A673 (cell line): ENCODE measurements around the gene NMU. TPM values are rescaled to one million over a fixed set of nuclear protein-coding genes. Genes with fewer than 3 reads are reported as not detected.

Experiments used
- BruUV-seq: library from RNA; stranded (reverse); fragments of 400-500 nt; replicated peaks from 2 replicates; lab custom pipeline; 2021; lab: Mats Ljungman, UMichigan
- CTCF ChIA-PET: fragments of 300-600 bp; sonication (Branson Sonifier 250); formaldehyde crosslinking; loops from one replicate; lab custom pipeline; 2022; ENCODE audit warnings: antibody characterized with exemption; lab: Charles Lee
- POLR2A ChIA-PET: fragments of 300-600 bp; sonication (Branson Sonifier 250); formaldehyde crosslinking; loops from one replicate; lab custom pipeline; 2022; ENCODE audit warnings: antibody characterized with exemption; ENCODE audit not compliant: low non-redundant PET; lab: Charles Lee
- DNase-seq: peaks from one replicate; pipeline ENCODE4 v3.0.0-alpha.2; 2015; ENCODE audit warnings: low spot score
- H3K27ac ChIP-seq: fragments of 200-600 bp; sonication (generic); 2 replicates; pipeline ENCODE4 v1.5.1; 2016; ENCODE audit warnings: mixed run types, low read depth, mild to moderate bottlenecking, mixed read lengths, antibody characterized with exemption, low read length; ENCODE audit not compliant: poor library complexity, severe bottlenecking
- H3K27me3 ChIP-seq: fragments of 200-600 bp; sonication (generic); replicated peaks from 2 replicates; pipeline ENCODE4 v1.6.1; 2017; ENCODE audit warnings: mixed run types, low read depth, mild to moderate bottlenecking, mixed read lengths, antibody characterized with exemption, low read length; ENCODE audit not compliant: insufficient read depth, poor library complexity
- H3K36me3 ChIP-seq: fragments of 200-600 bp; sonication (generic); 2 replicates; pipeline ENCODE4 v1.6.1; 2016; ENCODE audit warnings: mixed run types, mild to moderate bottlenecking, mixed read lengths, antibody characterized with exemption, low read length; ENCODE audit not compliant: insufficient read depth, poor library complexity, severe bottlenecking
- H3K4me1 ChIP-seq: fragments of 200-600 bp; sonication (generic); 2 replicates; pipeline ENCODE4 v1.6.1; 2017; ENCODE audit warnings: mixed run types, mild to moderate bottlenecking, mixed read lengths, antibody characterized with exemption, low read length; ENCODE audit not compliant: insufficient read depth, poor library complexity, severe bottlenecking
- H3K4me3 ChIP-seq: fragments of 200-600 bp; sonication (generic); 2 replicates; pipeline ENCODE4 v1.5.1; 2016; ENCODE audit warnings: low read depth, mixed run types, mild to moderate bottlenecking, mixed read lengths, low read length; ENCODE audit not compliant: poor library complexity, severe bottlenecking
- H3K9me3 ChIP-seq: fragments of 200-600 bp; sonication (generic); 2 replicates; pipeline ENCODE4 v1.6.1; 2016; ENCODE audit warnings: mixed run types, low read depth, mild to moderate bottlenecking, mixed read lengths, antibody characterized with exemption, low read length; ENCODE audit not compliant: poor library complexity, severe bottlenecking
- EZH2 ChIP-seq: fragments of 200-600 bp; sonication (generic); IDR thresholded peaks from 2 replicates; pipeline ENCODE4 v1.6.1; 2017; ENCODE audit warnings: borderline replicate concordance, low read depth, mild to moderate bottlenecking, mixed read lengths, antibody characterized with exemption, low read length; ENCODE audit not compliant: poor library complexity, severe bottlenecking
- intact Hi-C: fragments of 100-400 bp; cut with micrococcal nuclease; formaldehyde crosslinking; loops from one replicate; pipeline ENCODE4 v1.10.0; 2022; ENCODE audit not compliant: unreplicated experiment
- total RNA-seq: library from RNA; stranded (reverse); gene quantifications from 2 replicates; pipeline ENCODE4 v1.2.3, GENCODE V29; 2021
- TF ChIP-seq, protein P1 (sequence below): fragments of 300-800, 200-600 bp; sonication (generic); conservative IDR thresholded peaks from 2 replicates; pipeline ENCODE4 v1.5.1; 2017; ENCODE audit warnings: low read depth, mild to moderate bottlenecking, antibody characterized with exemption, low read length, moderate library complexity, mixed read lengths

Gene NMU
- total RNA-seq, 1 experiment from 2014 or later, result not detected

DNA sequence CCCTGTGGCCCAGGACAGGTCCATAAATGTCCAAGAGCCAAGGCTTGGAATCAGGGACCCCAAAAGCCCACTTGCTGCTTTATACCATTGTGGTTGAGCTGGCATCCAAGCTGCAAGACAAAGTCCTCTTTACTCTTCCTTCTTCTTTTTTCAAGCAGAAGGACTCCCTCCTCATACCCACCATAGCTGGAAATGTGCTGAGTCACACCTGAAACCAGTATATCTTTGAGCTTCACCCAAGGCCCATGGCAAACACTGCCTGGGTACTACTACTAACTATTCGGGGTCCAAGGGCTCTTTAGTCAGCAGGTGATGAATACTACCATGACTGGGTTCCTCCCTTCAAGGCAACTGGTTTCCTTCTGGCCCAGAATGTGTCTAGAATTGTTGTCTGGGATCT lies 37.3 kb upstream of the NMU start:
- Histone ChIP-seq H3K36me3 (no peaks in the 10 kb centered on the region), H3K27me3 (no peaks in the 10 kb centered on the region), H3K27ac (no peak overlapping the region), H3K4me1 (no peaks in the 10 kb centered on the region), H3K9me3 (no peaks in the 10 kb centered on the region), H3K4me3 (no peak overlapping the region)
- intact Hi-C loops, result no loop called here
- no peak for DNase-seq
- no TSS peak for BruUV-seq
- ChIA-PET POLR2A (no interaction called here), CTCF (no interaction called here)
- no peak for TF ChIP-seq EZH2
- TF ChIP-seq, protein P1, sequence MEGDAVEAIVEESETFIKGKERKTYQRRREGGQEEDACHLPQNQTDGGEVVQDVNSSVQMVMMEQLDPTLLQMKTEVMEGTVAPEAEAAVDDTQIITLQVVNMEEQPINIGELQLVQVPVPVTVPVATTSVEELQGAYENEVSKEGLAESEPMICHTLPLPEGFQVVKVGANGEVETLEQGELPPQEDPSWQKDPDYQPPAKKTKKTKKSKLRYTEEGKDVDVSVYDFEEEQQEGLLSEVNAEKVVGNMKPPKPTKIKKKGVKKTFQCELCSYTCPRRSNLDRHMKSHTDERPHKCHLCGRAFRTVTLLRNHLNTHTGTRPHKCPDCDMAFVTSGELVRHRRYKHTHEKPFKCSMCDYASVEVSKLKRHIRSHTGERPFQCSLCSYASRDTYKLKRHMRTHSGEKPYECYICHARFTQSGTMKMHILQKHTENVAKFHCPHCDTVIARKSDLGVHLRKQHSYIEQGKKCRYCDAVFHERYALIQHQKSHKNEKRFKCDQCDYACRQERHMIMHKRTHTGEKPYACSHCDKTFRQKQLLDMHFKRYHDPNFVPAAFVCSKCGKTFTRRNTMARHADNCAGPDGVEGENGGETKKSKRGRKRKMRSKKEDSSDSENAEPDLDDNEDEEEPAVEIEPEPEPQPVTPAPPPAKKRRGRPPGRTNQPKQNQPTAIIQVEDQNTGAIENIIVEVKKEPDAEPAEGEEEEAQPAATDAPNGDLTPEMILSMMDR, result no peak

DNA sequence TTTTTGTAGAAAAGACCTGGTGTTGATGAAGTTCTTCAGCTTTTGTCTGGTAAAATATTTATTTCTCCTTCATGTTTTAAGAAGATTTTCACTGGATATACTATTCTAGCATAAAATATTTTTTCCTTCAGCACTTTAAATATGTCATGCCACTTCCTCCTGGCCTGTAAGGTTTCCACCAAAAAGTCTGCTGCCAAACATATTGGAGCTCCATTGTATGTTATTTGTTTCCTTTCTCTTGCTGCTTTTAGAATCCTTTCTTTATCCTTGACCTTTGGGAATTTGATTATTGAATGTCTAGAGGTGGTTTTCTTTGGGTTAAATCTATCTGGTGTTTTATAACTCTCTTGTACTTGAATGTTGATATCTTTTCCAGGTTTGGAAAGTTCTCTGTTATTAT lies 35.6 kb upstream of the NMU start:
- Histone ChIP-seq H3K36me3 (no peaks in the 10 kb centered on the region), H3K27me3 (no peaks in the 10 kb centered on the region), H3K4me3 (no peak overlapping the region), H3K9me3 (no peaks in the 10 kb centered on the region), H3K27ac (no peak overlapping the region), H3K4me1 (no peaks in the 10 kb centered on the region)
- intact Hi-C loops, result no loop called here
- BruUV-seq, result no TSS peak
- ChIA-PET CTCF (no interaction called here), POLR2A (no interaction called here)
- DNase-seq, result no peak
- TF ChIP-seq, protein P1, result no peak
- no peak for TF ChIP-seq EZH2

DNA sequence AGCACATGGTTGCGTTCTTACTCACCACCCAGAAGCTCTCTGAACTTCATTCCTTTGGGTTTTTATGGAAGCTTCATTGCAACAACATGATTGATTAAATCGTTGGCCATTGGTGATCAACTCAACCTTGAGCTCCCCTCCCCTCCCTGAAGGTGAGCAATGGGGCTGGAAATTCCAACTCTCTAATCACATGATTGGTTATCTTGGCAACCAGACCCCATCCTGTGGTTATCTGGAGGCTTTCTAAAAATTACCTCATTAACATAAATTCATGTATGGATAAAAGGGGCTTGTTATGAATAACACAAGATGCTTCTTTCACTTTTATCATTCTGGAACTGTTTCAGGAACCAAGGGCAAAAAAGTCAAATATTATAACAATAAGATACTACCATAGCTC lies 34.6 kb upstream of the NMU start:
- intact Hi-C loops, result no loop called here

More for the DNA sequence above, 34.6 kb upstream of the NMU start:
- TF ChIP-seq, protein P1, result no peak
- no peak for TF ChIP-seq EZH2
- H3K27ac ChIP-seq, result no peak overlapping the region
- no peaks in the 10 kb centered on the region for H3K36me3 ChIP-seq
- H3K27me3 ChIP-seq, result no peaks in the 10 kb centered on the region
- DNase-seq, result no peak
- no TSS peak for BruUV-seq
- no peaks in the 10 kb centered on the region for H3K9me3 ChIP-seq
- ChIA-PET POLR2A (no interaction called here), CTCF (no interaction called here)
- H3K4me1 ChIP-seq, result no peaks in the 10 kb centered on the region
- H3K4me3 ChIP-seq, result no peak overlapping the region
